Astrocyte of the spinal cord (primary cell): ENCODE results near the gene PCCA.
"Not testable (repeated sequence)": the region's sequence is repeated elsewhere in the genome, so short reads cannot be mapped to it uniquely, and the experiment has no call there.

Source experiments
- DNase-seq: peaks from one replicate; pipeline ENCODE4 v3.0.0; 2011; ENCODE audit warnings: low read depth, low spot score
- H3K4me3 ChIP-seq: 2 replicates; pipeline ENCODE4 v1.5.1; 2011; ENCODE audit warnings: low read depth, mild to moderate bottlenecking, low read length, moderate library complexity
- in situ Hi-C: cut with HindIII; loops from 2 replicates; pipeline ENCODE4 v1.10.0; 2017; ENCODE audit warnings: low sequenced_read_pairs
- TF ChIP-seq, protein P1 (sequence below): IDR thresholded peaks from 2 replicates; pipeline ENCODE4 v1.5.1; 2012; ENCODE audit warnings: low read depth, mild to moderate bottlenecking, low read length, inconsistent platforms

Gene PCCA

DNA sequence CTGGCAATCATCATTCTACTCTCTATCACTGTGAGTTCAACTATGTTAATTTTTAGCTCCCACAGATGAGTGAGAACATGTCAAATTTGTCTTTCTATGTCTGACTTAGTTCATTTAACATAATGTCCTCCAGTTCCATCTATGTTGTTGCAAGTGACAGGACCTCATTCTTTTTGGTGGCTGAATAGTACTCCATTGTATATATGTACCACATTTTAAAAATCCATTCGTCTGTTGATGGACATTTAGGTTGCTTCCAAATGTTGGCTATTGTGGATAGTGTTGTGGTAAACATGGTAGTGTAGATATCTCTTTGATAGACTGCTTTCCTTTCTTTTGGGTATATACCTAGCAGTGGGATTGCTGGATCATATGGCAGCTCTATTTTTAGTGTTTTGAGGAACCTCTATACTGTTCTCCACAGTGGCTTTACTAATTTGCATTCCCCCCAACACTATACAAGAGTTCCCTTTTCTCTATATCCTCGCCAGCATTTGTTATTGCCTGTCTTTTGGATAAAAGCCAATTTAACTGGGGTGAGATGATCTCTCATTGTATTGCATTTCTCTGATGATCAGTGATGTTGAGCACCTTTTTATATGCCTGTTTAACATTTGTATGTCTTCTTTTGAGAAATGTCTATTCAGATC, 124.1 kb downstream of the PCCA start:
- no peak overlapping the region for H3K4me3 ChIP-seq
- DNase-seq, result no peak
- TF ChIP-seq, protein P1, sequence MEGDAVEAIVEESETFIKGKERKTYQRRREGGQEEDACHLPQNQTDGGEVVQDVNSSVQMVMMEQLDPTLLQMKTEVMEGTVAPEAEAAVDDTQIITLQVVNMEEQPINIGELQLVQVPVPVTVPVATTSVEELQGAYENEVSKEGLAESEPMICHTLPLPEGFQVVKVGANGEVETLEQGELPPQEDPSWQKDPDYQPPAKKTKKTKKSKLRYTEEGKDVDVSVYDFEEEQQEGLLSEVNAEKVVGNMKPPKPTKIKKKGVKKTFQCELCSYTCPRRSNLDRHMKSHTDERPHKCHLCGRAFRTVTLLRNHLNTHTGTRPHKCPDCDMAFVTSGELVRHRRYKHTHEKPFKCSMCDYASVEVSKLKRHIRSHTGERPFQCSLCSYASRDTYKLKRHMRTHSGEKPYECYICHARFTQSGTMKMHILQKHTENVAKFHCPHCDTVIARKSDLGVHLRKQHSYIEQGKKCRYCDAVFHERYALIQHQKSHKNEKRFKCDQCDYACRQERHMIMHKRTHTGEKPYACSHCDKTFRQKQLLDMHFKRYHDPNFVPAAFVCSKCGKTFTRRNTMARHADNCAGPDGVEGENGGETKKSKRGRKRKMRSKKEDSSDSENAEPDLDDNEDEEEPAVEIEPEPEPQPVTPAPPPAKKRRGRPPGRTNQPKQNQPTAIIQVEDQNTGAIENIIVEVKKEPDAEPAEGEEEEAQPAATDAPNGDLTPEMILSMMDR, result no peak
- in situ Hi-C loops, result no loop called here

- TF ChIP-seq, protein P1, result no peak
- no peak for DNase-seq
- H3K4me3 ChIP-seq, result no peak overlapping the region
- in situ Hi-C loops, result no loop called here
These were observed 124.7 kb downstream of the PCCA start for GRCh38 chr13:100213576-100213975.

GRCh38 chr13:100214886-100215285, 126.0 kb downstream of the PCCA start:
- TF ChIP-seq, protein P1, result no peak
- peak; percentile 68 for DNase-seq
- in situ Hi-C loops, result no loop called here

DNA sequence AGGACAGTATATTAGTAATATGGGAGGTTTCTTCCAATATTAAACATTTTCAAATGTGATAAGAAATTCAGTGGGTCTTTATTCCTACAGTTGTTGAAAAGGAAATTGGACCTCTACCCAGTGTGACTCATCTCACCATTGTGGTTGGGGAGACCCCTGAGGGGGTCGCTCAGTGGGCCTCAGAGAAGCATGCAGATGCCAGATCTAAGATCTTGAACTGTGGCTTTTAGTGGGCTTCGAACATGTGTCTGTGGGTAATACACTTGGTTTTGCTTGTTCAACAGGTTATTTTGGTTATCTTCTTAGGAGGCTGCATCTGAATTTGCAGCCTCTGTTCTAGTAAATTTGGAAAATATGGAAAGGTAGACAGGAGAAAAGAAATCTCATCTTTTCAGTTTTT, 132.3 kb downstream of the PCCA start:
- no peak overlapping the region for H3K4me3 ChIP-seq
- TF ChIP-seq, protein P1, result no peak
- in situ Hi-C loops, result no loop called here
- no peak for DNase-seq

More at GRCh38 chr13:100214886-100215285, 126.0 kb downstream of the PCCA start:
- no peak overlapping the region for H3K4me3 ChIP-seq

DNA sequence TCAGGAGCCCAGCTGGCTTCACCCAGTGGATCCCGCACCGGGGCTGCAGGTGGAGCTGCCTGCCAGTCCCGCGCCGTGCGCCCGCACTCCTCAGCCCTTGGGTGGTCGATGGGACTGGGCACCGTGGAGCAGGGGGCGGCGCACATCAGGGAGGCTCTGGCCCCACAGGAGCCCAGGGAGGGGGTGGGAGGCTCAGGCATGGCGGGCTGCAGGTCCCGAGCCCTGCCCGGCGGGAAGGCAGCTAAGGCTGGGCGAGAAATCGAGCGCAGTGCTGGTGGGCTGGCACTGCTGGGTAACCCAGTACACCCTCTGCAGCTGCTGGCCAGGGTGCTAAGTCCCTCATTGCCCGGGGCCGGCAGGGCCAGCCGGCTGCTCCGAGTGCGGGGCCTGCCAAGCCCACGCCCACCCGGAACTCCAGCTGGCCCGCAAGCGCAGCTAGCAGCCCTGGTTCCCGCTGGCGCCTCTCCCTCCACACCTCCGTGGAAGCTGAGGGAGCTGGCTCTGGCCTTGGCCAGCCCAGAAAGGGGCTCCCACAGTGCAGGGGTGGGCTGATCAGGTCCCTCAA, 135.2 kb downstream of the PCCA start:
- H3K4me3 ChIP-seq, in situ Hi-C loops, DNase-seq: not testable (repeated sequence)

DNA sequence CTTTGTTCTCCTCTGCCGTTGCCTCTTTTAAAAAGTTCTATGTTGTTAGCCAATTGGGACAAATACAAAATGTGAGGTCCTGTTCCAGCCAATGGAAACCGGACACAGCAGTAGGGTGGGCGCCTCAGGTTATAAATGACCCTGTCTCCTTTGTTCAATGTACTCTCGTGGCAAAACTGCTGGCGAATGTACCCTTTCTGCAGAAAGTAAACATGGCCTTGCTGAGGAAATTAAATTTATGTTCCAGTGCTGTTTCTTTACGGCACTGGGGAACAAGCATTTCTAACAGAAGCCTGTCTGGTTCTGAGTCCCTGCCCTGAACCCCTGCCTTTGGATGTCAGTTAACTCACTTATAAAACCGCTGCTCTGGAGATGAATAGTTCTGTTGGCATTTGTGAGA, 140.7 kb downstream of the PCCA start:
- H3K4me3 ChIP-seq, result no peak overlapping the region
- in situ Hi-C loops, result no loop called here
- TF ChIP-seq, protein P1, result no peak
- no peak for DNase-seq

DNA sequence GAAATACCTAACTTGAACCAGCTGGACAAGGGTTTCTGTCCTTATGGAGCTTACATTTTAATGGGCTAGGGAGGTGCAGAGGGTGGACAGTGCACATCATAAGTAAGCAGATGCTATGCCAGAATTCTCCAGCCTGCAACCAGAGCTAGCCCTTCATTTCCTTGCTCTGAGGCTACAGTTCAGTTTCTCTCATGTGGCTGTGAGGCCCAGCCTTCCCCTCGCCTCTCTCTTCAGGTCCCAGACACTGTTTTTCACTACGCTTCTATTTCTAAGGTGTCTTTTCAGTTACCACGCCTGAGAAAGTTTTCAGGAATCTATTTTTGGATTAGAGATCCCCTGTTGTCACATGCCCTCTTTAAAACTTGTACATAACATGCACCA, 141.9 kb downstream of the PCCA start:
- H3K4me3 ChIP-seq, result no peak overlapping the region
- TF ChIP-seq, protein P1, result no peak
- no peak for DNase-seq
- in situ Hi-C loops, result no loop called here
